Mesenchymal stem cell (in vitro differentiated cells and primary cell): ENCODE measurements around the gene SYNE3.

Experiments
- DNase-seq: peaks from one replicate; pipeline ENCODE4 v3.0.0-alpha.2; 2013
- H2AFZ ChIP-seq: one replicate; pipeline ENCODE4 v1.6.1; 2013; ENCODE audit warnings: low read depth, mild to moderate bottlenecking, control low read depth, inconsistent platforms, low read length, moderate library complexity
- H2AK5ac ChIP-seq: 2 replicates; pipeline ENCODE4 v1.6.1; 2013; ENCODE audit warnings: low read length, moderate library complexity, mild to moderate bottlenecking, inconsistent platforms; ENCODE audit not compliant: severe bottlenecking
- H2BK120ac ChIP-seq: one replicate; pipeline ENCODE4 v1.6.1; 2013; ENCODE audit warnings: low read depth, mild to moderate bottlenecking, inconsistent platforms, low read length, moderate library complexity
- H2BK12ac ChIP-seq, 2 experiments: one replicate each; pipeline ENCODE4 v1.6.1; 2013; ENCODE audit warnings: inconsistent platforms in 2 of 2, low read length in 2 of 2, mild to moderate bottlenecking in 2 of 2, moderate library complexity in 2 of 2, control low read depth in 1 of 2
- H2BK15ac ChIP-seq: one replicate; pipeline ENCODE4 v1.6.1; 2013; ENCODE audit warnings: mild to moderate bottlenecking, low read depth, inconsistent platforms; ENCODE audit not compliant: poor library complexity, severe bottlenecking
- H2BK5ac ChIP-seq: 2 replicates; pipeline ENCODE4 v1.6.1; 2013; ENCODE audit warnings: low read depth, mild to moderate bottlenecking, low read length, control low read depth, inconsistent platforms; ENCODE audit not compliant: poor library complexity, severe bottlenecking
- H3K14ac ChIP-seq, 2 experiments: one replicate each; pipeline ENCODE4 v1.6.1; 2013; ENCODE audit warnings: inconsistent platforms in 2 of 2, low read length in 2 of 2, control low read depth in 1 of 2, mild to moderate bottlenecking in 1 of 2, moderate library complexity in 1 of 2
- H3K18ac ChIP-seq, 2 experiments: one replicate each; pipeline ENCODE4 v1.6.1; 2013; ENCODE audit warnings: inconsistent platforms in 2 of 2, low read length in 2 of 2, control low read depth in 1 of 2, low read depth in 1 of 2, mild to moderate bottlenecking in 1 of 2
- H3K23ac ChIP-seq, 2 experiments: one replicate each; pipeline ENCODE4 v1.6.1; 2013; ENCODE audit warnings: inconsistent platforms in 2 of 2, low read length in 2 of 2, mild to moderate bottlenecking in 2 of 2, moderate library complexity in 2 of 2, control low read depth in 1 of 2
- H3K27ac ChIP-seq: 2 replicates; pipeline ENCODE4 v1.5.1; 2013; ENCODE audit warnings: mild to moderate bottlenecking, moderate library complexity, low read length, control low read depth, inconsistent platforms; ENCODE audit not compliant: poor library complexity, severe bottlenecking
- H3K27me3 ChIP-seq, 2 experiments: 2 replicates each; pipeline versions ENCODE4 v1.6.1 to v1.7.0; 2013; ENCODE audit warnings: low read length in 2 of 2, mild to moderate bottlenecking in 2 of 2, moderate library complexity in 2 of 2, control low read depth in 1 of 2, inconsistent platforms in 1 of 2; ENCODE audit not compliant: control insufficient read depth in 1 of 2, insufficient read depth in 1 of 2
- H3K36me3 ChIP-seq, 2 experiments: 2 replicates each; pipeline versions ENCODE4 v1.6.1 to v1.7.0; 2013; ENCODE audit warnings: low read length in 2 of 2, control low read depth in 1 of 2, inconsistent platforms in 1 of 2, low read depth in 1 of 2, mild to moderate bottlenecking in 1 of 2; ENCODE audit not compliant: insufficient read depth in 2 of 2, control insufficient read depth in 1 of 2
- H3K4ac ChIP-seq, 2 experiments: one replicate each; pipeline ENCODE4 v1.6.1; 2013; ENCODE audit warnings: inconsistent platforms in 2 of 2, low read length in 2 of 2, mild to moderate bottlenecking in 2 of 2, moderate library complexity in 2 of 2, control low read depth in 1 of 2, low read depth in 1 of 2
- H3K4me1 ChIP-seq: 2 replicates; pipeline ENCODE4 v1.6.1; 2013; ENCODE audit warnings: low read depth, low read length, control low read depth; ENCODE audit not compliant: control insufficient read depth, insufficient read depth
- H3K4me2 ChIP-seq: 2 replicates; pipeline ENCODE4 v1.6.1; 2013; ENCODE audit warnings: low read length, mild to moderate bottlenecking, inconsistent platforms; ENCODE audit not compliant: poor library complexity, severe bottlenecking
- H3K4me3 ChIP-seq, 2 experiments: 2 replicates each; pipeline versions ENCODE4 v1.5.1 to v1.7.0; 2013; ENCODE audit warnings: low read length in 2 of 2, mild to moderate bottlenecking in 2 of 2, control low read depth in 1 of 2, low read depth in 1 of 2; ENCODE audit not compliant: insufficient read depth in 1 of 2
- H3K79me1 ChIP-seq: replicated peaks from 2 replicates; pipeline ENCODE4 v1.6.1; 2013; ENCODE audit warnings: mild to moderate bottlenecking, control low read depth, low read length, inconsistent platforms; ENCODE audit not compliant: poor library complexity, severe bottlenecking
- H3K9ac ChIP-seq: 2 replicates; pipeline ENCODE4 v1.7.0; 2013; ENCODE audit warnings: mild to moderate bottlenecking, low read length, moderate library complexity
- H3K9me3 ChIP-seq: 2 replicates; pipeline ENCODE4 v1.7.0; 2013; ENCODE audit warnings: mild to moderate bottlenecking, low read length; ENCODE audit not compliant: control insufficient read depth
- H4K8ac ChIP-seq: one replicate; pipeline ENCODE4 v1.6.1; 2013; ENCODE audit warnings: inconsistent platforms, mild to moderate bottlenecking, low read length, moderate library complexity
- H4K91ac ChIP-seq: one replicate; pipeline ENCODE4 v1.6.1; 2013; ENCODE audit warnings: mild to moderate bottlenecking, low read length, inconsistent platforms
- WGBS: methylation state at CpG from one replicate; pipeline ENCODE4 v1.1.7; 2013; ENCODE audit warnings: mixed read lengths; 5-methylcytosine and 5-hydroxymethylcytosine counted together

Gene SYNE3

GRCh38 chr14:95535226-95536021 is 19.0 kb upstream of the SYNE3 start:
- peak overlapping the region; percentile 85 to 93 for H3K4me3 ChIP-seq
- WGBS = 4% methylated on average over 44 of the region's 52 CpGs
- peak overlapping the region in 1 of 2 experiments; percentile 61 for H3K14ac ChIP-seq
- no peak overlapping the region for H2BK5ac ChIP-seq
- H3K4me1 ChIP-seq = peaks cover 15% of the 10 kb centered on the region
- peaks cover 13% of the 10 kb centered on the region for H3K79me1 ChIP-seq
- H3K27me3 ChIP-seq = no peaks in the 10 kb centered on the region
- H3K9me3 ChIP-seq = no peaks in the 10 kb centered on the region
- H2BK15ac ChIP-seq = no peak overlapping the region
- peak overlapping the region; percentile 45 to 67 for H3K4ac ChIP-seq
- H2AFZ ChIP-seq = peak overlapping the region; percentile 59
- peak overlapping the region; percentile 53 for H4K8ac ChIP-seq
- peak overlapping the region in 1 of 2 experiments; percentile 34 for H3K23ac ChIP-seq
- peak overlapping the region; percentile 94 for H3K9ac ChIP-seq
- peak; percentile 37 for DNase-seq
- H4K91ac ChIP-seq = peak overlapping the region; percentile 66
- peak overlapping the region; percentile 64 for H2BK120ac ChIP-seq
- no peak overlapping the region for H2AK5ac ChIP-seq
- no peak overlapping the region for H3K27ac ChIP-seq
- H2BK12ac ChIP-seq = peak overlapping the region in 1 of 2 experiments; percentile 47
- peak overlapping the region; percentile 23 to 67 for H3K18ac ChIP-seq
- H3K4me2 ChIP-seq = peak overlapping the region; percentile 91
- H3K36me3 ChIP-seq = peaks cover 2 to 5% of the 10 kb centered on the region in 2 experiments

- Histone ChIP-seq H3K9me3 (no peaks in the 10 kb centered on the region), H3K4ac (peak within 1 kb of the TSS; percentile 77 to 88), H4K91ac (peak within 1 kb of the TSS; percentile 66), H2AK5ac (no peak within 1 kb of the TSS), H2BK12ac (peak within 1 kb of the TSS; percentile 41 to 47), H2BK5ac (no peak within 1 kb of the TSS), H2BK120ac (peak within 1 kb of the TSS; percentile 64), H3K4me1 (peaks cover 15% of the 10 kb centered on the region), H3K18ac (peak within 1 kb of the TSS; percentile 67 to 86), H3K4me2 (peak within 1 kb of the TSS; percentile 97), H3K9ac (peak within 1 kb of the TSS; percentile 94), H3K4me3 (peak within 1 kb of the TSS; percentile 87 to 93), H3K27me3 (no peaks in the 10 kb centered on the region), H3K23ac (peak within 1 kb of the TSS in 1 of 2 experiments; percentile 34), H2BK15ac (no peak within 1 kb of the TSS), H4K8ac (peak within 1 kb of the TSS; percentile 66), H3K79me1 (peaks cover 13% of the 10 kb centered on the region), H3K27ac (peak within 1 kb of the TSS; percentile 45), H3K14ac (peak within 1 kb of the TSS in 1 of 2 experiments; percentile 61), H2AFZ (peak within 1 kb of the TSS; percentile 59), H3K36me3 (peaks cover 2 to 5% of the 10 kb centered on the region in 2 experiments)
- WGBS = under 1% methylated on average over 72 of the region's 97 CpGs
- peak; percentile 100 for DNase-seq
These were observed 18.1 kb upstream of the SYNE3 start, which contains the start of gene GLRX5 for GRCh38 chr14:95534299-95535225. GLRX5 (plus strand) TSS chr14:95535050; CDS start chr14:95535090, 40 bp downstream.

- peak overlapping the region; percentile 87 to 92 for H3K4me3 ChIP-seq
- peak overlapping the region; percentile 19 for H2AK5ac ChIP-seq
- peaks cover 15% of the 10 kb centered on the region for H3K4me1 ChIP-seq
- H3K9me3 ChIP-seq = no peaks in the 10 kb centered on the region
- H4K91ac ChIP-seq = peak overlapping the region; percentile 34
- peak overlapping the region; percentile 17 to 41 for H2BK12ac ChIP-seq
- H3K18ac ChIP-seq = peak overlapping the region; percentile 25 to 72
- peaks cover 2 to 5% of the 10 kb centered on the region in 2 experiments for H3K36me3 ChIP-seq
- H2BK120ac ChIP-seq = no peak overlapping the region
- H3K27me3 ChIP-seq = no peaks in the 10 kb centered on the region
- 5% methylated on average over 18 of the region's 18 CpGs for WGBS
- H3K79me1 ChIP-seq = peaks cover 9% of the 10 kb centered on the region
- peak overlapping the region; percentile 66 for H4K8ac ChIP-seq
- no peak overlapping the region for H3K23ac ChIP-seq
- no peak overlapping the region for H3K14ac ChIP-seq
- peak overlapping the region; percentile 94 for H3K9ac ChIP-seq
- H3K27ac ChIP-seq = peak overlapping the region; percentile 11
- no peak overlapping the region for H2BK15ac ChIP-seq
- H3K4me2 ChIP-seq = peak overlapping the region; percentile 97
- H2BK5ac ChIP-seq = no peak overlapping the region
- no peak for DNase-seq
- H2AFZ ChIP-seq = no peak overlapping the region
- H3K4ac ChIP-seq = peak overlapping the region; percentile 68 to 71
These were observed 17.4 kb upstream of the SYNE3 start for GRCh38 chr14:95533822-95534221.
